SK-N-SH (cell line): ENCODE data around the gene C10orf62. TPM values are rescaled to one million over a fixed set of nuclear protein-coding genes. Genes with fewer than 3 reads are reported as not detected.
A peak's percentile ranks its signal among the peaks of the same experiment; 100 is the strongest.

Experiments
- CTCF ChIA-PET: fragments of 300-600, 350-600 bp; formaldehyde crosslinking; extraction: SDS; loops from one replicate; lab custom pipeline; 2021; lab: Yijun Ruan, JAX
- POLR2A ChIA-PET: fragments of 350-600 bp; sonication (Branson Sonifier 250); formaldehyde crosslinking; extraction: SDS; loops from one replicate; lab custom pipeline; 2020; ENCODE audit warnings: antibody characterized with exemption, inconsistent platforms; lab: Yijun Ruan, JAX
- DNase-seq: peaks from one replicate; pipeline ENCODE4 v3.0.0; 2012
- H2AFZ ChIP-seq: fragments of 200-600 bp; sonication (generic); 2 replicates; pipeline ENCODE4 v1.8.1; 2016; ENCODE audit warnings: antibody characterized with exemption, mild to moderate bottlenecking, low read depth
- H3F3A ChIP-seq: fragments of 200-600 bp; sonication (generic); replicated peaks from 2 replicates; pipeline ENCODE3; 2016; ENCODE audit warnings: antibody characterized with exemption, mild to moderate bottlenecking; ENCODE audit not compliant: insufficient read depth
- H3K27ac ChIP-seq, 2 experiments: fragments of 200-500 bp in 1 of 2; fragments of 200-600 bp in 1 of 2; sonication (Bioruptor generic) in 1 of 2; sonication (generic), shearing (Covaris generic) in 1 of 2; 2 replicates each; pipeline versions ENCODE4 v1.5.1 to v1.6.1; 2014 to 2016; ENCODE audit warnings: low read depth in 2 of 2, inconsistent platforms in 1 of 2, low read length in 1 of 2, mild to moderate bottlenecking in 1 of 2, mixed read lengths in 1 of 2
- H3K27me3 ChIP-seq: fragments of 200-600 bp; sonication (generic), shearing (Covaris generic); 2 replicates; pipeline ENCODE4 v1.6.1; 2016; ENCODE audit warnings: mixed run types; ENCODE audit not compliant: insufficient read depth
- H3K36me3 ChIP-seq, 2 experiments: fragments of 200-500 bp in 1 of 2; fragments of 200-600 bp in 1 of 2; sonication (Bioruptor generic) in 1 of 2; sonication (generic) in 1 of 2; replicated peaks in 1 of 2; 2 replicates each; pipeline versions ENCODE3 to v1.5.1; 2014 to 2016; ENCODE audit warnings: low read length in 1 of 2, mild to moderate bottlenecking in 1 of 2; ENCODE audit not compliant: insufficient read depth in 2 of 2, control insufficient read depth in 1 of 2
- H3K4me1 ChIP-seq, 2 experiments: fragments of 200-500 bp in 1 of 2; fragments of 200-600 bp in 1 of 2; sonication (Bioruptor generic) in 1 of 2; sonication (generic), shearing (Covaris generic) in 1 of 2; 2 replicates each; pipeline versions ENCODE4 v1.5.1 to v1.6.1; 2014 to 2016; ENCODE audit warnings: low read depth in 1 of 2, low read length in 1 of 2, mixed run types in 1 of 2; ENCODE audit not compliant: insufficient read depth in 2 of 2, control insufficient read depth in 1 of 2
- H3K4me2 ChIP-seq: fragments of 200-600 bp; sonication (generic), shearing (Covaris generic); 2 replicates; pipeline ENCODE4 v1.6.1; 2017; ENCODE audit warnings: mixed run types
- H3K4me3 ChIP-seq, 2 experiments: fragments of 200-500 bp in 1 of 2; fragments of 200-600 bp in 1 of 2; sonication (Bioruptor generic) in 1 of 2; sonication (generic), shearing (Covaris generic) in 1 of 2; 2 replicates each; pipeline versions ENCODE4 v1.5.1 to v1.8.1; 2014 to 2016; ENCODE audit warnings: low read depth in 2 of 2, inconsistent platforms in 1 of 2, low read length in 1 of 2, mild to moderate bottlenecking in 1 of 2, mixed read lengths in 1 of 2, moderate library complexity in 1 of 2
- H3K79me2 ChIP-seq: fragments of 200-600 bp; sonication (generic); 2 replicates; pipeline ENCODE4 v1.8.1; 2017; ENCODE audit warnings: mild to moderate bottlenecking; ENCODE audit not compliant: insufficient read depth
- H3K9ac ChIP-seq: fragments of 200-600 bp; sonication (generic); 2 replicates; pipeline ENCODE4 v1.6.1; 2017; ENCODE audit warnings: mixed run types
- H3K9me2 ChIP-seq: fragments of 200-600 bp; sonication (generic); 2 replicates; pipeline ENCODE4 v1.6.1; 2017; ENCODE audit warnings: mixed run types
- H3K9me3 ChIP-seq: fragments of 200-600 bp; sonication (generic); 2 replicates; pipeline ENCODE4 v1.6.1; 2017; ENCODE audit warnings: mixed run types, mild to moderate bottlenecking, moderate library complexity
- H4K20me1 ChIP-seq: fragments of 200-600 bp; sonication (generic); 2 replicates; pipeline ENCODE4 v1.6.1; 2017; ENCODE audit warnings: mild to moderate bottlenecking, mixed run types; ENCODE audit not compliant: insufficient read depth
- ELF1 ChIP-seq: IDR thresholded peaks from 2 replicates; pipeline ENCODE4 v1.4.0; 2012
- FOSL2 ChIP-seq: IDR thresholded peaks from 2 replicates; pipeline ENCODE4 v1.4.0; 2012; ENCODE audit warnings: low read depth, mild to moderate bottlenecking, moderate library complexity, borderline replicate concordance
- FOXJ3 ChIP-seq: sonication (generic); formaldehyde crosslinking; IDR thresholded peaks from 2 replicates; pipeline ENCODE4 v1.5.1; 2020; ENCODE audit warnings: mild to moderate bottlenecking, missing genetic modification reagents
- FOXM1 ChIP-seq: IDR thresholded peaks from 2 replicates; pipeline ENCODE4 v1.4.0; 2012; ENCODE audit warnings: low read depth, mild to moderate bottlenecking
- GABPA ChIP-seq: IDR thresholded peaks from 2 replicates; pipeline ENCODE4 v1.4.0; 2012; ENCODE audit warnings: low read depth, mild to moderate bottlenecking
- MEF2A ChIP-seq: IDR thresholded peaks from 2 replicates; pipeline ENCODE4 v1.4.0; 2012; ENCODE audit warnings: low read depth, borderline replicate concordance
- NRF1 ChIP-seq: IDR thresholded peaks from 2 replicates; pipeline ENCODE4 v1.6.1; 2012; ENCODE audit warnings: low read depth, mild to moderate bottlenecking, low read length
- PBX3 ChIP-seq: IDR thresholded peaks from 2 replicates; pipeline ENCODE4; 2012
- POLR2AphosphoS5 ChIP-seq: IDR thresholded peaks from 2 replicates; pipeline ENCODE4 v1.6.1; 2012; ENCODE audit warnings: low read depth, low read length
- RCOR1 ChIP-seq: fragments of 150-350 bp; IDR thresholded peaks from 2 replicates; pipeline ENCODE4 v1.6.1; 2017; ENCODE audit warnings: antibody characterized with exemption, low read length
- RXRA ChIP-seq: IDR thresholded peaks from 2 replicates; pipeline ENCODE4 v1.4.0; 2012; ENCODE audit warnings: low read depth, mild to moderate bottlenecking, borderline replicate concordance
- TCF12 ChIP-seq: IDR thresholded peaks from 2 replicates; pipeline ENCODE4 v1.4.0; 2012
- USF2 ChIP-seq: fragments of 150-350 bp; IDR thresholded peaks from 2 replicates; pipeline ENCODE4 v1.6.1; 2017; ENCODE audit warnings: antibody characterized with exemption, low read length, low read depth, borderline replicate concordance
- ZBTB33 ChIP-seq: IDR thresholded peaks from 2 replicates; pipeline ENCODE4 v1.4.0; 2012; ENCODE audit warnings: low read depth, borderline replicate concordance
- WGBS: methylation state at CpG from one replicate; pipeline ENCODE4 v1.1.6; 2017; ENCODE audit warnings: low lambda C conversion rate; 5-methylcytosine and 5-hydroxymethylcytosine counted together
- polyA plus RNA-seq, 3 experiments: library from polyadenylated mRNA; depleted of rRNA; stranded (reverse); fragments of >200 nt; gene quantifications; 2 replicates each; pipeline ENCODE4 v1.2.3, GENCODE V29; 2012

C10orf62 gene
- polyA plus RNA-seq, 1 of the 3 experiments (the other 2 are of a cell fraction): 0.07 TPM

GRCh38 chr10:97573021-97573420 is 16.5 kb upstream of the C10orf62 start:
- Histone ChIP-seq H3K4me2 (no peak overlapping the region; the same call in 1 of the 2 replicates), H3K36me3 (peaks cover 0 to 6% of the 10 kb centered on the region in 2 experiments), H4K20me1 (no peaks in the 10 kb centered on the region), H3F3A (peaks cover 29% of the 10 kb centered on the region), H3K79me2 (no peaks in the 10 kb centered on the region), H2AFZ (no peak overlapping the region), H3K9me2 (no peaks in the 10 kb centered on the region), H3K27ac (no peak overlapping the region; a peak in 1 of 4 replicates), H3K4me1 (peaks cover 21 to 35% of the 10 kb centered on the region in 2 experiments; a peak in 3 of 4 replicates), H3K9ac (no peak overlapping the region), H3K9me3 (no peaks in the 10 kb centered on the region), H3K27me3 (no peaks in the 10 kb centered on the region), H3K4me3 (no peak overlapping the region)
- TF ChIP-seq ELF1 (no peak), RXRA (0 out of 2 replicates have a peak, but pooled peaks have one; percentile 17)
- ChIA-PET CTCF (interaction anchor here (0.6 to 9.4 kb wide), 28 partner anchors 8 to 179 kb away, joined by 3 to 64 read pairs (median 7); partner anchors contain the start of genes AVPI1, C10orf62, HOGA1 and PI4K2A), POLR2A (no interaction called here)
- DNase-seq: no peak
- 95% methylated on average over 2 of the region's 2 CpGs for WGBS

- Histone ChIP-seq H2AFZ (no peak overlapping the region), H3K79me2 (no peaks in the 10 kb centered on the region), H3K4me1 (peaks cover 21 to 35% of the 10 kb centered on the region in 2 experiments; a peak in 3 of 4 replicates), H3K27ac (peak overlapping the region in 1 of 2 experiments; percentile 83; a peak in 2 of 4 replicates), H4K20me1 (no peaks in the 10 kb centered on the region), H3K4me3 (no peak overlapping the region), H3K36me3 (peaks cover 0 to 6% of the 10 kb centered on the region in 2 experiments), H3K27me3 (no peaks in the 10 kb centered on the region), H3K9ac (no peak overlapping the region), H3K9me3 (no peaks in the 10 kb centered on the region), H3F3A (peaks cover 29% of the 10 kb centered on the region), H3K4me2 (no peak overlapping the region), H3K9me2 (no peaks in the 10 kb centered on the region)
- no peak for DNase-seq
- CTCF ChIA-PET: interaction anchor here (0.6 to 9.4 kb wide), 9 partner anchors 11 to 159 kb away, joined by 3 to 64 read pairs (median 10); partner anchors contain the start of genes AVPI1 and HOGA1
- TF ChIP-seq TCF12 (no peak), FOXM1 (no peak), FOSL2 (no peak), MEF2A (no peak), USF2 (no peak), PBX3 (no peak), FOXJ3 (CRISPR knock-in tag) (no peak), POLR2AphosphoS5 (no peak), RCOR1 (no peak), ZBTB33 (no peak), NRF1 (no peak), GABPA (no peak), RXRA (no peak)
- 46% methylated on average over 2 of the region's 2 CpGs for WGBS
- POLR2A ChIA-PET: no interaction called here
These were observed 15.8 kb upstream of the C10orf62 start for GRCh38 chr10:97573672-97574071.
